Heart left ventricle (tissue), 13 donors: Measurements from ENCODE around the gene EHMT2.
A peak's percentile ranks its signal among the peaks of the same experiment; 100 is the strongest.

Experiments used
- CTCF ChIP-seq, 12 donors: fragments of 200-600 bp; sonication (generic) in 4 of 12; IDR thresholded peaks; one replicate each; pipeline versions ENCODE4 v1.5.0 to v1.8.0; 2018 to 2022; ENCODE audit warnings: antibody characterized with exemption in 12 of 12, mild to moderate bottlenecking in 5 of 12
- POLR2A ChIP-seq, 2 donors: fragments of 450-650 bp; IDR thresholded peaks; one replicate each; pipeline ENCODE4 v1.6.1; 2017; ENCODE audit warnings: antibody characterized with exemption in 2 of 2, mild to moderate bottlenecking in 2 of 2, moderate library complexity in 2 of 2
- donor health status: ischemic (EF 13 %, LVEDD 7.1; RV severe dilation, severe dysfunction).
- donor health status: DM: no; HTN: yes; CAD: no.
- donor health status: DM: no; HTN: no; CAD: no.
- donor health status: ischemic (EF 25% LVEDD 6.9; RV normal size, moderate dysfunction).
- donor health status: ischemic (EF 25% LVEDD 5.7; RV mildly dilated, moderate dysfunction).
- donor health status: ischemic (EF 35%, LVEDD 5.7; RV mildly dilated, moderate dysfunction).
- donor health status: nonischemic (EF 11% LVEDD 7.7; RV severe dilation, severe dysfunction).
- donor health status: DM: yes; HTN: yes; CAD: no.
- donor health status: PGD.
- donor health status: ischemic (EF 29% LVEDD 5.4; RV normal size, mild dysfunction).
- donor health status: nonischemic (EF 23%, LVEDD 6.1; RV moderate dilation, normal function).

- TF ChIP-seq CTCF (IDR thresholded peaks at IDR 0.05) (peak in 3 of 12 donors; percentile 9 to 19 (median 15)), POLR2A (IDR thresholded peaks at IDR 0.05) (peak in 1 of 2 donors; percentile 55)
Observed at GRCh38 chr6:31901953-31902643, 4.6 kb upstream of the EHMT2 start, which contains the start of gene ZBTB12.
